Measurements from ENCODE around the gene CCNYL1. TPM values are rescaled to one million over a fixed set of nuclear protein-coding genes. Genes with fewer than 3 reads are reported as not detected.

CCNYL1 gene
- total RNA-seq, 1 experiment from 2014 or later: 40.7 TPM

DNA sequence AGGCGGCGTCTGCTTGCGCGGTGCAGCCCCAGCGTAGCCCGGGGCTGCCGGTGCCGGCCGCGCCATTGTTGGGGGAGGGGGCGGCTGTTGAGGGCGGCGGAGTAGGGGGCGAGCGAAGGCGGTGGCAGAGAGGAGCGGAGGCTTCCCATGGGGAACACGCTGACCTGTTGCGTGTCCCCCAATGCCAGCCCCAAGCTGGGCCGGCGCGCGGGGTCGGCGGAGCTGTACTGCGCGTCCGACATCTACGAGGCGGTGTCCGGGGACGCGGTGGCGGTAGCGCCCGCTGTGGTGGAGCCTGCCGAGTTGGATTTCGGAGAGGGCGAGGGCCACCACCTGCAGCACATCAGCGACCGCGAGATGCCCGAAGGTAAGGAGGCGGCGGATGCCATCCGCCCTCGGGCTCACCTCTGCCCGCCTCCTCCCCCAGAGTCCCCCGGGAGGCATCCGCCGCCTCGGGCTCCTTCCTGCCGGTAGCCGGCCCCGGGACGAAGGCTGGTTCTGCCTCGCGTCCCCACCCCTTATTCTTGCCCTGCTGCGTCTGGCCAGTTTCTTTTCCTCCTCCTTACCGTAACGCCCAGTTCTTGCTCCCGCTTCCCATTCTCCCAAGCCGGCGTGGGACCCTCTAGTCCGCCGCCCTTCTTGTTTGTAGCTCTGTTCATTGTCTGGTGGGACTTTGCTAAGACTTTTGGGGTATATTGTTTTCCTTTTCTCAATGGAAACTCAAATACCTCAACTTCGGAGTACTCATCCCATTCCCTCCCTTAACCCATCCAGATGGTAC, 500 bp downstream of the CCNYL1 start:
- H3K4me3 Mint-ChIP-seq (ENCODE audit: unreplicated experiment): peak overlapping the region; percentile 96
- no peaks in the 10 kb centered on the region for H3K9me3 Mint-ChIP-seq (ENCODE audit: unreplicated experiment)
- peaks cover 6% of the 10 kb centered on the region for H3K4me1 Mint-ChIP-seq (ENCODE audit: low read depth, unreplicated experiment)
- no peaks in the 10 kb centered on the region for H3K36me3 ChIP-seq (ENCODE audit: control insufficient read depth, insufficient read depth, low read length)
- intact Hi-C loops (cut with micrococcal nuclease; ENCODE audit: unreplicated experiment): loop anchor here (1.0 to 2.0 kb wide), 6 partner anchors 23 to 183 kb away; partner anchors contain the start of gene CREB1
- H3K27ac Mint-ChIP-seq (ENCODE audit: unreplicated experiment): peak overlapping the region; percentile 88
- H3K4me3 ChIP-seq (ENCODE audit: low read depth, low read length): peak overlapping the region; percentile 83
- H3K27me3 Mint-ChIP-seq (ENCODE audit: insufficient read depth, unreplicated experiment): no peaks in the 10 kb centered on the region
- peak in 1 of 2 experiments; percentile 43 for DNase-seq
- H3K27me3 ChIP-seq (replicated peaks; ENCODE audit: control insufficient read depth, insufficient read depth, low read length): no peaks in the 10 kb centered on the region
- POLR2A ChIA-PET: interaction anchor here (0.5 to 2.1 kb wide), 21 partner anchors 9 to 1552 kb away, joined by 3 to 69 read pairs (median 5); partner anchors contain the start of genes CREB1, EEF1B2, FZD5 and METTL21A
- BruUV-seq (replicated peaks): no TSS peak
- CTCF ChIA-PET: interaction anchor here (0.7 to 2.3 kb wide), 9 partner anchors 9 to 329 kb away, joined by 3 to 31 read pairs (median 3); partner anchors contain the start of gene METTL21A
- peaks cover 41% of the 10 kb centered on the region for H3K36me3 Mint-ChIP-seq (ENCODE audit: insufficient read depth, unreplicated experiment)
- H3K9me3 ChIP-seq: no peaks in the 10 kb centered on the region
- TF ChIP-seq, protein P1, sequence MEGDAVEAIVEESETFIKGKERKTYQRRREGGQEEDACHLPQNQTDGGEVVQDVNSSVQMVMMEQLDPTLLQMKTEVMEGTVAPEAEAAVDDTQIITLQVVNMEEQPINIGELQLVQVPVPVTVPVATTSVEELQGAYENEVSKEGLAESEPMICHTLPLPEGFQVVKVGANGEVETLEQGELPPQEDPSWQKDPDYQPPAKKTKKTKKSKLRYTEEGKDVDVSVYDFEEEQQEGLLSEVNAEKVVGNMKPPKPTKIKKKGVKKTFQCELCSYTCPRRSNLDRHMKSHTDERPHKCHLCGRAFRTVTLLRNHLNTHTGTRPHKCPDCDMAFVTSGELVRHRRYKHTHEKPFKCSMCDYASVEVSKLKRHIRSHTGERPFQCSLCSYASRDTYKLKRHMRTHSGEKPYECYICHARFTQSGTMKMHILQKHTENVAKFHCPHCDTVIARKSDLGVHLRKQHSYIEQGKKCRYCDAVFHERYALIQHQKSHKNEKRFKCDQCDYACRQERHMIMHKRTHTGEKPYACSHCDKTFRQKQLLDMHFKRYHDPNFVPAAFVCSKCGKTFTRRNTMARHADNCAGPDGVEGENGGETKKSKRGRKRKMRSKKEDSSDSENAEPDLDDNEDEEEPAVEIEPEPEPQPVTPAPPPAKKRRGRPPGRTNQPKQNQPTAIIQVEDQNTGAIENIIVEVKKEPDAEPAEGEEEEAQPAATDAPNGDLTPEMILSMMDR (IDR thresholded peaks at IDR 0.05; ENCODE audit: insufficient read depth in 1 of 2, low read depth in 1 of 2, low read length in 1 of 2, severe bottlenecking in 1 of 2, unreplicated experiment in 1 of 2): no peak
- H3K4me1 ChIP-seq: peaks cover 12% of the 10 kb centered on the region; the same call in 1 of the 2 replicates

DNA sequence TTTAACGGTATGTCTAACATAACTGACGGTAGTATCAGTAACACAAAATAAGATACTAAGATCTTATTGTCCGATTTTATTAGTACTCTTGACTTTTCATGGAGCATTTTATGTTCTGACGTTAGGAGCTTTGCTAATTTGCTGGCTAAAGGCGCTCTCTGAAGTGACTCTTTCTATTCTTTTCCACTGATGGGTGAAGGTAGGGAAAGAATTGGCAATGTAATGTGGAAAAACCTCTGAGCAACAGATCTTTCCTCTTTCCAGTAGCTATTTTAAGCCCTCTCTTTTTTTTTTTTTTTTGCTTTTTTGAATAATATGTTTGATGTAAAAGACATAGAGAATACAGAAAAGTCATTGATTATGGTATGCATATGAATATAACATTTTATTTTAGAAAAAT, 4.6 kb downstream of the CCNYL1 start:
- Histone ChIP-seq H3K4me1 (0 out of 2 replicates have a peak, but pooled peaks cover 15% of the 10 kb centered on the region), H3K9me3 (no peaks in the 10 kb centered on the region), H3K4me3 (ENCODE audit: low read depth, low read length) (no peak overlapping the region), H3K36me3 (ENCODE audit: control insufficient read depth, insufficient read depth, low read length) (no peaks in the 10 kb centered on the region; the same call in 1 of the 2 replicates), H3K27me3 (replicated peaks; ENCODE audit: control insufficient read depth, insufficient read depth, low read length) (no peaks in the 10 kb centered on the region)
- intact Hi-C loops (cut with micrococcal nuclease; ENCODE audit: unreplicated experiment): no loop called here
- no peak for DNase-seq
- no TSS peak for BruUV-seq (replicated peaks)
- Mint-ChIP-seq H3K9me3 (ENCODE audit: unreplicated experiment) (no peaks in the 10 kb centered on the region), H3K4me1 (ENCODE audit: low read depth, unreplicated experiment) (peaks cover 14% of the 10 kb centered on the region), H3K4me3 (ENCODE audit: unreplicated experiment) (no peak overlapping the region), H3K27ac (ENCODE audit: unreplicated experiment) (no peak overlapping the region), H3K36me3 (ENCODE audit: insufficient read depth, unreplicated experiment) (peaks cover 52% of the 10 kb centered on the region), H3K27me3 (ENCODE audit: insufficient read depth, unreplicated experiment) (no peaks in the 10 kb centered on the region)
- TF ChIP-seq, protein P1 (IDR thresholded peaks at IDR 0.05; ENCODE audit: insufficient read depth in 1 of 2, low read depth in 1 of 2, low read length in 1 of 2, severe bottlenecking in 1 of 2, unreplicated experiment in 1 of 2): no peak
- ChIA-PET POLR2A (interaction anchor here (0.6 kb wide), 1 partner anchor 46 kb away, joined by 3 read pairs; no protein-coding TSS in a partner anchor), CTCF (no interaction called here)

DNA sequence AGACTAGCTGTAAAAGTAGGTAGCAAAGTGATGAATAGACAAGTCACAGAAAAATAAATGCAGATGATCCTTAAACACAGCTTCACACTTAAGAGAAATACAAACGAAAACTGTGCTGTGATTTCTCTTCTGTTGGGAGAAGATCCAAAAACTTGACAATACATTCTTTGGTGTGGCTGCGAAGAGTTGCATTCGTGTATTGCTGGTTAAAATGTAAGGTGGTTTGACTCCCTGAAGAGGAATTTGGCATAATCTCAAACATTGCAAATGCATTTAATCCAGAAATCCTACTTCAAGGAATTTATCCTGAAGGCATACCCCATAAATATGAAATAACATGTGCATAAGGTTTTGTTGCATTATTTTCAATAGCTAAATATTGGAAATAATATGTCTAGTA, 7.1 kb downstream of the CCNYL1 start:
- H3K4me1 Mint-ChIP-seq (ENCODE audit: low read depth, unreplicated experiment): peaks cover 16% of the 10 kb centered on the region
- DNase-seq: no peak
- TF ChIP-seq, protein P1 (IDR thresholded peaks at IDR 0.05; ENCODE audit: insufficient read depth in 1 of 2, low read depth in 1 of 2, low read length in 1 of 2, severe bottlenecking in 1 of 2, unreplicated experiment in 1 of 2): no peak
- Histone ChIP-seq H3K36me3 (ENCODE audit: control insufficient read depth, insufficient read depth, low read length) (no peaks in the 10 kb centered on the region; the same call in 1 of the 2 replicates), H3K9me3 (no peaks in the 10 kb centered on the region), H3K27me3 (replicated peaks; ENCODE audit: control insufficient read depth, insufficient read depth, low read length) (no peaks in the 10 kb centered on the region), H3K4me3 (ENCODE audit: low read depth, low read length) (no peak overlapping the region), H3K4me1 (peaks cover 21% of the 10 kb centered on the region)
- intact Hi-C loops (cut with micrococcal nuclease; ENCODE audit: unreplicated experiment): no loop called here
- H3K36me3 Mint-ChIP-seq (ENCODE audit: insufficient read depth, unreplicated experiment): peaks cover 31% of the 10 kb centered on the region
- no peaks in the 10 kb centered on the region for H3K27me3 Mint-ChIP-seq (ENCODE audit: insufficient read depth, unreplicated experiment)
- H3K27ac Mint-ChIP-seq (ENCODE audit: unreplicated experiment): no peak overlapping the region
- no peak overlapping the region for H3K4me3 Mint-ChIP-seq (ENCODE audit: unreplicated experiment)
- POLR2A ChIA-PET: no interaction called here
- H3K9me3 Mint-ChIP-seq (ENCODE audit: unreplicated experiment): no peaks in the 10 kb centered on the region
- CTCF ChIA-PET: no interaction called here
- no TSS peak for BruUV-seq (replicated peaks)

Measured in Caco-2 (cell line).